Heart right ventricle (tissue), 16 donors: Measurements from ENCODE around the gene TACSTD2. TPM values are rescaled to one million over a fixed set of nuclear protein-coding genes. Genes with fewer than 3 reads are reported as not detected.
"Not testable (repeated sequence)": the region's sequence is repeated elsewhere in the genome, so short reads cannot be mapped to it uniquely, and the experiment has no call there.

Experiments
- ATAC-seq, 8 donors: fragments of 200-7000 bp; cut with Tn5 transposase; one replicate each; pipeline ENCODE4 v1.9.1; 2020; ENCODE audit warnings: mild to moderate bottlenecking in 8 of 8, moderate library complexity in 8 of 8, moderate number of reproducible peaks in 1 of 8
- DNase-seq, 2 donors: peaks; one replicate each; pipeline ENCODE4 v3.0.0-alpha.2; 2020
- H3K27ac ChIP-seq, 10 donors: fragments of 200-600 bp; sonication (generic) in 2 of 10; one replicate each; pipeline versions ENCODE4 v1.5.0 to v1.8.0; 2020 to 2022; ENCODE audit warnings: mild to moderate bottlenecking in 3 of 10
- H3K27me3 ChIP-seq, 7 donors: fragments of 200-600 bp; one replicate each; pipeline ENCODE4 v1.8.0; 2021 to 2022; ENCODE audit warnings: mild to moderate bottlenecking in 2 of 7
- H3K36me3 ChIP-seq, 9 donors: fragments of 200-600 bp; sonication (generic) in 1 of 9; one replicate each; pipeline versions ENCODE4 v1.5.0 to v1.8.0; 2020 to 2022; ENCODE audit warnings: mild to moderate bottlenecking in 2 of 9
- H3K4me1 ChIP-seq, 9 donors: fragments of 200-600 bp; sonication (generic) in 1 of 9; one replicate each; pipeline versions ENCODE4 v1.5.0 to v1.8.0; 2020 to 2022; ENCODE audit warnings: mild to moderate bottlenecking in 4 of 9
- H3K4me3 ChIP-seq, 10 donors: fragments of 200-600 bp; sonication (generic) in 2 of 10; one replicate each; pipeline versions ENCODE4 v1.5.0 to v1.8.0; 2020 to 2022; ENCODE audit warnings: mild to moderate bottlenecking in 7 of 10, moderate library complexity in 2 of 10
- H3K9me3 ChIP-seq, 11 donors: fragments of 200-600 bp in 10 of 11; sonication (generic) in 2 of 11; one replicate each; pipeline versions ENCODE4 v1.5.0 to v1.8.0; 2013 to 2022; ENCODE audit warnings: mild to moderate bottlenecking in 2 of 11, control low read depth in 1 of 11, moderate library complexity in 1 of 11
- WGBS, 2 donors: extraction: QIAGEN DNeasy Blood & Tissue Kit; methylation state at CpG; one replicate each; pipeline ENCODE4 v1.1.7; 2013; ENCODE audit warnings: inconsistent platforms in 1 of 2; 5-methylcytosine and 5-hydroxymethylcytosine counted together
- intact Hi-C, 10 donors: fragments of 100-400 bp; cut with DNase I; formaldehyde crosslinking; loops; one replicate each; pipeline versions ENCODE4 v1.11.1 to v1.14.2; 2022
- polyA plus RNA-seq, 2 donors: library from polyadenylated mRNA; stranded (reverse); fragments of 200-250 nt; gene quantifications; one replicate each; pipeline ENCODE4 v1.2.3, GENCODE V29; 2013
- total RNA-seq, 10 donors: library from RNA; stranded (reverse); fragmentation: NEBNext Ultra II Directional in 3 of 10; extraction: Animal tissue kit (Norgen Biotek cat#: 25700) in 3 of 10; gene quantifications; one replicate each; pipeline versions ENCODE4 v1.2.1 to v1.2.4, GENCODE V29; 2021 to 2023
- TF ChIP-seq, protein P1 (sequence below), 9 donors: fragments of 200-600 bp; sonication (generic) in 2 of 9; IDR thresholded peaks; one replicate each; pipeline versions ENCODE4 v1.5.0 to v1.8.0; 2021 to 2022; ENCODE audit warnings: antibody characterized with exemption in 9 of 9, mild to moderate bottlenecking in 5 of 9, moderate library complexity in 1 of 9
- donor health status: Arrhythmogenic right ventricular cardiomyopathy.
- donor health status: ischemic (EF 13 %, LVEDD 7.1; RV severe dilation, severe dysfunction).
- donor health status: healthy with polysubstance abuse.
- donor health status: DM: no; HTN: yes; CAD: no.
- donor health status: DM: no; HTN: no; CAD: no.
- donor health status: ischemic (EF 25% LVEDD 6.9; RV normal size, moderate dysfunction).
- donor health status: ischemic (EF 25% LVEDD 5.7; RV mildly dilated, moderate dysfunction).
- donor health status: healthy.
- donor health status: DM: yes; HTN: yes; CAD: no.
- donor health status: Ischemic cardiomyopathy.
- donor health status: ischemic (EF 35%, LVEDD 5.7; RV mildly dilated, moderate dysfunction).
- donor health status: nonischemic (EF 11% LVEDD 7.7; RV severe dilation, severe dysfunction).
- donor health status: DM: yes; HTN: yes; CAD: no.
- donor health status: PGD.
- donor health status: ischemic (EF 29% LVEDD 5.4; RV normal size, mild dysfunction).
- donor health status: nonischemic (EF 23%, LVEDD 6.1; RV moderate dilation, normal function).

TACSTD2 gene
- total and polyA plus RNA-seq, 12 donors: 0.14 to 0.35 (median 0.21) TPM; not detected in 3

DNA sequence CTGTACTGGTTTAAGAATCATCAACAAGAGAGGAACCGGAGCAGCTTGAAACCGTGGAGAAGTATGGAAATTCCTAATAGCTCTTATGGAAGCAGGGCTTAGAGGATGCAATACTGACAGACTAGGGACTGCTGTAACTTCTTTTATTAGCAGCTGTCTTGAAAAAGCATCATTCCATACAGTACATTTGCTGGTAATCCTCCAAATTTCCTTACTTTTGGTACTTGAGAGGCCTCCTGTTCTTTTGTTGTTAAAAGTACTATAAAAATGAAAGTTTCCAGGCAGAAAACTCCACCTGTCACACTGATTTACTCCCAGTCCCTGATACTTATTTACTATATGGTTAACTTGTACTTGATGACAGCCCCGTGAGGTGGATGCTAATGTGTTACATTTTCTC lies 38.2 kb downstream of the TACSTD2 start:
- H3K27me3 ChIP-seq: no peaks in the 10 kb centered on the region
- TF ChIP-seq, protein P1, sequence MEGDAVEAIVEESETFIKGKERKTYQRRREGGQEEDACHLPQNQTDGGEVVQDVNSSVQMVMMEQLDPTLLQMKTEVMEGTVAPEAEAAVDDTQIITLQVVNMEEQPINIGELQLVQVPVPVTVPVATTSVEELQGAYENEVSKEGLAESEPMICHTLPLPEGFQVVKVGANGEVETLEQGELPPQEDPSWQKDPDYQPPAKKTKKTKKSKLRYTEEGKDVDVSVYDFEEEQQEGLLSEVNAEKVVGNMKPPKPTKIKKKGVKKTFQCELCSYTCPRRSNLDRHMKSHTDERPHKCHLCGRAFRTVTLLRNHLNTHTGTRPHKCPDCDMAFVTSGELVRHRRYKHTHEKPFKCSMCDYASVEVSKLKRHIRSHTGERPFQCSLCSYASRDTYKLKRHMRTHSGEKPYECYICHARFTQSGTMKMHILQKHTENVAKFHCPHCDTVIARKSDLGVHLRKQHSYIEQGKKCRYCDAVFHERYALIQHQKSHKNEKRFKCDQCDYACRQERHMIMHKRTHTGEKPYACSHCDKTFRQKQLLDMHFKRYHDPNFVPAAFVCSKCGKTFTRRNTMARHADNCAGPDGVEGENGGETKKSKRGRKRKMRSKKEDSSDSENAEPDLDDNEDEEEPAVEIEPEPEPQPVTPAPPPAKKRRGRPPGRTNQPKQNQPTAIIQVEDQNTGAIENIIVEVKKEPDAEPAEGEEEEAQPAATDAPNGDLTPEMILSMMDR (IDR thresholded peaks at IDR 0.05): no peak
- ATAC-seq (no peak), DNase-seq (no peak)
- 90 to 92% methylated on average over 3 of the region's 3 CpGs for WGBS, 2 donors
- intact Hi-C loops: no loop called here
- no peaks in the 10 kb centered on the region for H3K4me1 ChIP-seq
- H3K36me3 ChIP-seq: peaks cover 0 to 26% (median 0%) of the 10 kb centered on the region in 9 donors
- H3K27ac ChIP-seq: no peak overlapping the region
- no peak overlapping the region for H3K4me3 ChIP-seq
- H3K9me3 ChIP-seq: no peaks in the 10 kb centered on the region

DNA sequence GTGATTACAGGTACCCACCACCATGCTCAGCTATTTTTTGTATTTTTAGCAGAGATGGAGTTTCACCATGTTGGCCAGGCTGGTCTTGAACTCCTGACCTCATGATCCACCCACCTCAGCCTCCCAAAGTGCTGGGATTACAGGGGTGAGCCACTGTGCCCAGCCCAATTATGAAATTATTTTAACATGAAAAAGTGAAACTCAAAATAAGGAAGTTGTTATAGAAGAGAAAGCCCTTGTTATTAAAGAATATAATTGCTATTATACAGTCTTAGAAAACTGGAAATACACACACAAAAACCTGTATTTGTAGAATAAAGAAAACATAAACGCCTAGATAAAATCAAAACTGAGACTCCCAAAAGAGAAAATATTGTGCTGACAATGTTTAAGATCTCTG lies 45.2 kb downstream of the TACSTD2 start:
- WGBS, 2 donors: 90 to 95% methylated on average over 1 of the region's 1 CpG
- H3K27ac ChIP-seq, ATAC-seq, H3K27me3 ChIP-seq, H3K9me3 ChIP-seq, intact Hi-C loops, H3K4me1 ChIP-seq, DNase-seq, H3K4me3 ChIP-seq: not testable (repeated sequence)
- peaks cover 0 to 40% (median 3%) of the 10 kb centered on the region in 9 donors for H3K36me3 ChIP-seq

DNA sequence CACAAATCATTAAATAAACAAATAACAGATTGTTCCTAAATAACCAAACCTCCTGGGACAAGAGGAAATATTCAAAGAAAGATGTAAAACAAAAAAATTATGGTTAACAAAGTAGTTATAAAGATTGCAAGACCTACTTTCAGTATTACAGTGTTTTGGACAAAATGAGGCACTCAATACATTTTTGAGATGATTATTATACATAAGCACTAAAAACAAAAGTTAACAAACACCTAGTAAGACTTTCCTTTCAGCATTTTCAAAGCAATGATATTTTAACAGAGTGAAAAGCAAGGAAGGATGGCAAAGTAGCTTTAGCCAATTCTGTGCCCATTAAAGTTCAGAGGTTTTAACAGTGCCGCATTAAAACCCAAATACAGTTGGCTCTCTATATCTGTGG lies 47.8 kb downstream of the TACSTD2 start:
- H3K4me3 ChIP-seq: no peak overlapping the region
- WGBS, 2 donors: 97 to 98% methylated on average over 1 of the region's 1 CpG
- H3K36me3 ChIP-seq: peaks cover 0 to 60% (median 6%) of the 10 kb centered on the region in 9 donors
- H3K27me3 ChIP-seq: no peaks in the 10 kb centered on the region
- H3K27ac ChIP-seq: no peak overlapping the region
- DNase-seq (no peak), ATAC-seq (no peak)
- no peaks in the 10 kb centered on the region for H3K9me3 ChIP-seq
- peaks cover 0 to 11% (median 0%) of the 10 kb centered on the region in 9 donors for H3K4me1 ChIP-seq
- intact Hi-C loops: no loop called here
- TF ChIP-seq, protein P1 (IDR thresholded peaks at IDR 0.05): no peak

DNA sequence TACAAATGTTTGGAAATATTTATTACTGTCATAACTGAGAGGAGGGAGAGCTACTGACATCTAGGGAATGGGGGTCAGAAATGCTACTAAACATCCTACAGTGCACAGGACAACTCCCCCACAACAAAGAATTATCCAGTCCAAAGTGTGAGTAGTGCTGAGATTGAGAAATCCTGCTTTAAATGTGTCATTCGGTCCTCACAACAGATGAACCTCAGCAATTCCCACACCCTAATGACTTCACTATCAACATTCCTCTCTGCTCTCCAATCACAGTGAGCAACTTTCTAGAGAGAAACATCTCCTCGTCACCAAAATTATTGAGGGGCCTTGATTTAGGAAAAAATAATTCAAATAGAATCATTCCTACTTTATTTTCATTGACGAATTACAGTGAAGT lies 48.5 kb downstream of the TACSTD2 start:
- no peaks in the 10 kb centered on the region for H3K9me3 ChIP-seq
- peaks cover 0 to 11% (median 0%) of the 10 kb centered on the region in 9 donors for H3K4me1 ChIP-seq
- peaks cover 0 to 60% (median 6%) of the 10 kb centered on the region in 9 donors for H3K36me3 ChIP-seq
- H3K4me3 ChIP-seq: no peak overlapping the region
- no peak for DNase-seq
- no peak overlapping the region for H3K27ac ChIP-seq
- WGBS, 2 donors: 67 to 71% methylated on average over 3 of the region's 3 CpGs
- intact Hi-C loops: no loop called here
- TF ChIP-seq, protein P1 (IDR thresholded peaks at IDR 0.05): no peak
- peak in 1 of 8 donors; percentile 58 for ATAC-seq
- no peaks in the 10 kb centered on the region for H3K27me3 ChIP-seq

Other genes with a start within 250 kb of the TACSTD2 start
- 10 to 100 TPM; 20.7 to 50.9 (median 37.4) TPM for gene OMA1, start 30.5 kb downstream of the TACSTD2 start, total RNA-seq
- 10 to 100 TPM in 1 of 2 donors, 1 to 10 TPM in 1; 8.2 to 33.9 TPM for gene OMA1, start 30.5 kb downstream of the TACSTD2 start, polyA plus RNA-seq
- gene MYSM1, start 122.8 kb upstream of the TACSTD2 start, total RNA-seq: 10 to 100 TPM; 16.2 to 27.7 (median 19.5) TPM
- 10 to 100 TPM in 1 of 2 donors, 1 to 10 TPM in 1; 3.9 to 32.1 TPM for gene MYSM1, start 122.8 kb upstream of the TACSTD2 start, polyA plus RNA-seq
- 100 to 1,000 TPM in 3 of 10 donors, 10 to 100 TPM in 7; 47.0 to 209 (median 78.8) TPM for gene JUN, start 206.8 kb upstream of the TACSTD2 start, total RNA-seq
- gene JUN, start 206.8 kb upstream of the TACSTD2 start, polyA plus RNA-seq: 10 to 100 TPM; 48.8 to 78.3 TPM